ENCODE data around the gene SLC25A38.

The SLC25A38 gene

DNA sequence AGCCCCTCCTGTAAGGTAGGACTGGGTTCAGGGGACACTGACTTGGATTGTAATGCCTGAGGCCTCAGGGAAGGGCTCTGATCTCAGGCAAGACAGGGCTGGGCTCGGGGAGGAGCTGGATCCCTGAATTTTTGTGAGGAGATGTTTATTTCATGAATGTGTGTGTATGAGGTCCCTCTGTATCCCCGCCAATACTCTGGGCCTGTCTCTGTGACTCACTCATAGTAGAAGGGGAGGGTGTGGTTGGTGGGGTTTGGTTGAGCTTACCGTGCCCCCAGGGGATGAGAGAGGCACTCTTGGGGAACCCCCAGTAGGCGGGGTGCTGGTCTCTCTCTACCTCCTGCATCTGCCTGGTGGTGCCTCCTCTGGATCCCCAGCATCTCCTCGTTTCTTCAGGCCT, 51.4 kb downstream of the SLC25A38 start:
- no peak for DNase-seq (ENCODE audit: low spot score)

GRCh38 chr3:39435006-39435748, 52.0 kb downstream of the SLC25A38 start:
- no peak for DNase-seq (ENCODE audit: low spot score)

GRCh38 chr3:39438880-39439279, 55.7 kb downstream of the SLC25A38 start:
- no peak for DNase-seq (ENCODE audit: low spot score)

DNA sequence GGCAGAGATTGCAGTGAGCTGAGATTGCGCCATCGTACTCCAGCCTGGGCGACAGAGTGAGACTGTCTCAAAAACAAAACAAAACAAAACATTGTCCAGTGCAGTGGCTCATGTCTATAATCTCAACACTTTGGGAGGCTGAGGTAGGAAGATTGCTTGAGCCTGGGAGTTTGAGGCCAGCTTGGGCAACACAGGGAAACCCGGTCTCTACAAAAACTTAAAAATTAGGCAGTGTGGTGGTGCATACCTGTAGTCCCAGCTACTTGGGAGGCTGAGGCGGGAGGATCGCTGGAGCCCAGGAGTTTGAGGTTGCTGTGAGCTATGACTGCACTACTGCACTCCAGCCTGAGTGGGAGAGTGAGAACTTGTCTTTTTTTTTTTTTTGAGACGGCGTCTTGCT, 57.1 kb downstream of the SLC25A38 start:
- no peak for DNase-seq (ENCODE audit: low spot score)

DNA sequence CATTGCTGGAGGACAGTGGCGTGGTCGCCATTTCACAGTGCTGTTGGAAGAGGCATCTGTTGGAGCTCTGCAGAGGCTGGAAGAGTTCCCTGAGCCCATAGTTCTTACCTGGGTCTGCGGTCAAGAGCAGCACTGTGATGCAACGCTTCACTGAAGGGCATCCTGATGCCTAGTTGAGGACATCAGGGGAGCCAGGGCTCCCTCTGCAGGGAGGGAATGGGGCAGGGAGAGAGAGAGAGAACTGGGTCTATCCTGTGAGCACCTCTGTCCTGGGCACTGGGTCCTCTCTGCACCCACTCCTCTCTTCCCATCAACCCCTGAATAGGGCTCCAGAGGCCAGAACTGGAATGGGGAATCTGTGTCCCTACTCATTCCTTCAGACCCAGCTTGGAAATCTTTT, 60.4 kb downstream of the SLC25A38 start:
- peak; percentile 19 for DNase-seq (ENCODE audit: low spot score)

DNA sequence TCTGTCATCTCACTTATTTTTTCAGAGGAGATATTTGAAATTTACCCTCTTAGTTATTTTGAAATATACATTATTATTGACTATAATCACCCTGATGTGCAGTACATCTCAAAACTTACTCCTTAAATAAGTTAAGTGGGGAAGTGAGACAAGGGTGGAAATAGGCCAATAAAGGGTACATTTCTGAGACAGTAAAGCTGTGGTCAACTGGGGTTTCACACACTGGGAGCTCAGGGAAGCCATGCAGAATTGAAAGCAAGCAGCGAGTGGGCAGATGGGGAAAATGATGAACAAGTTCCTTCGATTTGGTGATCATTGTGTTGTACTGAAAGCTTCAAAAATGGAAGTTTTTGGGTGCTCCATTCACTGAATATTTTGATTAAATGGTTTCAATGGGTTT, 62.8 kb downstream of the SLC25A38 start:
- DNase-seq (ENCODE audit: low spot score), result no peak

DNA sequence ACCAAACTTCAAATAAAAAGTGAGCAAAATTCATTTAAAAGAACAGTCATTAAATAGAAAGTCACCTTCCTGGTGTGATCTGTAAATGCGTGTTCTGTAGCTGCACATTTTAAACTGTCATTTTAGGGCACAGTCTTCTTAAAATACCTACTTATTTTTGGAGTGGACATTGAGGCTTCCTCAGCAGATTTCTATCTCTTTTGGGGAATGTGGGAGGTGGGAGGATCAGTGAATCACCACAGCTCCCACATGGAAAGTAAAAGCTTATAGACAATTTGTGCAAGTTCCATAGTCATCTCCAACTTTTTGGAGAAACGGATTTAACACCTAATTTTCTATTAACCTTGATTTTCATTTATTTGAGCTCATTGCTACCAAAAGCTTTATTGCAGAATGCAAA, 63.3 kb downstream of the SLC25A38 start:
- DNase-seq (ENCODE audit: low spot score), result no peak
